ENCODE data around the gene MED27.

Gene MED27

GRCh38 chr9:132003896-132004295 lies 75.8 kb downstream of the MED27 start:
- no peaks in the 10 kb centered on the region for H3K9me3 ChIP-seq (ENCODE audit: control insufficient read depth, insufficient read depth, low read depth, low read length)
- no peaks in the 10 kb centered on the region for H3K36me3 ChIP-seq (ENCODE audit: control insufficient read depth in 2 of 2, insufficient read depth in 1 of 2, low read length in 2 of 2)
- H3K4me1 ChIP-seq (ENCODE audit: control insufficient read depth, insufficient read depth, low read length) = peaks cover 5% of the 10 kb centered on the region; the same call in 1 of the 2 replicates
- H3K27ac ChIP-seq (ENCODE audit: extremely low read depth, low read depth, low read length) = no peak overlapping the region
- TF ChIP-seq BCL11A (tag by site-specific recombination; IDR thresholded peaks at IDR 0.05; ENCODE audit: low read depth) = no peak
- no peak for TF ChIP-seq PBX3 (CRISPR knock-in tag; IDR thresholded peaks at IDR 0.05)
- TF ChIP-seq BCL6B (tag by site-specific recombination; IDR thresholded peaks at IDR 0.05) = no peak
- TF ChIP-seq, protein P1, sequence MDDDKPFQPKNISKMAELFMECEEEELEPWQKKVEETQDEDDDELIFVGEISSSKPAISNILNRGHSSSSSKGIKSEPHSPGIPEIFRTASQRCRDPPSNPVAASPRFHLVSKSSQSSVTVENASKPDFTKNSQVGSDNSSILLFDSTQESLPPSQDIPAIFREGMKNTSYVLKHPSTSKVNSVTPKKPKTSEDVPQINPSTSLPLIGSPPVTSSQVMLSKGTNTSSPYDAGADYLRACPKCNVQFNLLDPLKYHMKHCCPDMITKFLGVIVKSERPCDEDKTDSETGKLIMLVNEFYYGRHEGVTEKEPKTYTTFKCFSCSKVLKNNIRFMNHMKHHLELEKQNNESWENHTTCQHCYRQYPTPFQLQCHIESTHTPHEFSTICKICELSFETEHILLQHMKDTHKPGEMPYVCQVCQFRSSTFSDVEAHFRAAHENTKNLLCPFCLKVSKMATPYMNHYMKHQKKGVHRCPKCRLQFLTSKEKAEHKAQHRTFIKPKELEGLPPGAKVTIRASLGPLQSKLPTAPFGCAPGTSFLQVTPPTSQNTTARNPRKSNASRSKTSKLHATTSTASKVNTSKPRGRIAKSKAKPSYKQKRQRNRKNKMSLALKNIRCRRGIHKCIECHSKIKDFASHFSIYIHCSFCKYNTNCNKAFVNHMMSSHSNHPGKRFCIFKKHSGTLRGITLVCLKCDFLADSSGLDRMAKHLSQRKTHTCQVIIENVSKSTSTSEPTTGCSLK (tag by site-specific recombination; IDR thresholded peaks at IDR 0.05) = no peak
- no peak for TF ChIP-seq PRDM1 (tag by site-specific recombination; IDR thresholded peaks at IDR 0.05)
- ChIA-PET POLR2A (no interaction called here), CTCF (no interaction called here)
- no peak overlapping the region for H3K4me3 ChIP-seq (ENCODE audit: low read depth, low read length)

DNA sequence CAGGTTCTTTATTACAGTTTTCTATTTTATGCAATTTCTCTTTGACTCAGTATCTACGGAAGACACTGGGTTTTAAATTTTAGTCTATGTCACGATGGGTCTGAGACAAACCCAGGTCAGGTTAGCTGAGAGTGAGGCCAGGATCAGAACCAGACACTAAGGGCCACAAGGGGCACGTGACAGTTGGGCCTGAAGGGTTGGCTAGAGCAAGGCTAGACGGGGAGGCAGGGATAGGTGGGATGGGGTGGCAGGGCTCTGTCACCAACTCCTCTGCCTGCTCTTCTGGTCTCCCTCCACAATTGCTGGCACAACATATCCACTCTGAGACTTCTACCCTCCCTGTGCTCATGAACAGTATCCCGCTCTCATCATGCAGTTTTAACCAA lies 76.4 kb downstream of the MED27 start:
- TF ChIP-seq GFI1B (tag by site-specific recombination; IDR thresholded peaks at IDR 0.05) (no peak), SALL2 (tag by site-specific recombination; IDR thresholded peaks at IDR 0.05; ENCODE audit: borderline replicate concordance) (no peak), ZNF335 (tag by site-specific recombination; conservative IDR thresholded peaks at IDR 0.05) (no peak), OSR2 (tag by site-specific recombination; IDR thresholded peaks at IDR 0.05) (no peak)
- POLR2A ChIA-PET = interaction anchor here (0.6 to 0.7 kb wide), 2 partner anchors 104 to 169 kb away, joined by 5 to 6 read pairs; no protein-coding TSS in a partner anchor
- CTCF ChIA-PET = interaction anchor here (0.6 kb wide), 1 partner anchor 669 kb away, joined by 3 read pairs; no protein-coding TSS in a partner anchor
- H3K27ac ChIP-seq (ENCODE audit: extremely low read depth, low read depth, low read length) = no peak overlapping the region
- no peak overlapping the region for H3K4me3 ChIP-seq (ENCODE audit: low read depth, low read length)
- no peaks in the 10 kb centered on the region for H3K9me3 ChIP-seq (ENCODE audit: control insufficient read depth, insufficient read depth, low read depth, low read length)
- peaks cover 3% of the 10 kb centered on the region; the same call in 1 of the 2 replicates for H3K4me1 ChIP-seq (ENCODE audit: control insufficient read depth, insufficient read depth, low read length)
- no peaks in the 10 kb centered on the region for H3K36me3 ChIP-seq (ENCODE audit: control insufficient read depth in 2 of 2, insufficient read depth in 1 of 2, low read length in 2 of 2)

DNA sequence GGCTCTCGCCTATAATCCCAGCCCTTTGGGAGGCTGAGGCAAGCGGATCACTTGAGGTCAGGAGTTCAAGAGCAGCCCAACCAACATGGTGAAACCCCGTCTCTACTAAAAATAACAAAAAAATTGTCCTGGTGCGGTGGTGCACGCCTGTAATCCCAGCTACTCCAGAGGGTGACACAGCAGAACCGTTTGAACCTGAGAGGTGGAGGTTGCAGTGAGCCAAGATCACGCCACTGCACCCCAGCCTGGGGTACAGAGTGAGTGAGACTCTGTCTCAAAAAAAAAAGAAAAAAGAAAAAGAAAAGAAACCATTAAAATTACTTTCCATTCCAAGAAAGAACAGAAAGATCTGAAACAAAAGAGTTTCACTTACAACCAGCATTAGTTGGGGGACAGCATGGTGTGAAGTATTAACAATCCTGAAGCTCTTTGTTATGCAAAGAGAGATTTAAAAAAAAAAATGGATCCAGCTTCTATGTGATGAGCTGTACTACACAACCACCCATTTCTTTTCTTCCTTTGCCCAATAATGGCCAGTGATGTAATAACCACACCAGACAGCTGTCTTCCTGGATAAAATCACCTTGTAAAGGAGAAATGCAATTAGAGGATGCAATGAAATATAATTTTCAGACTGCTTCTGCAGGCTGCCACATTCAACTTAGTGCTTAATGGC lies 76.9 kb downstream of the MED27 start:
- H3K27ac ChIP-seq (ENCODE audit: extremely low read depth, low read depth, low read length) = no peak overlapping the region
- H3K4me1 ChIP-seq (ENCODE audit: control insufficient read depth, insufficient read depth, low read length) = no peaks in the 10 kb centered on the region
- H3K36me3 ChIP-seq (ENCODE audit: control insufficient read depth in 2 of 2, insufficient read depth in 1 of 2, low read length in 2 of 2) = no peaks in the 10 kb centered on the region
- H3K4me3 ChIP-seq (ENCODE audit: low read depth, low read length) = no peak overlapping the region
- ChIA-PET POLR2A (interaction anchor here (0.6 to 0.7 kb wide), 2 partner anchors 104 to 168 kb away, joined by 5 to 6 read pairs; no protein-coding TSS in a partner anchor), CTCF (interaction anchor here (0.6 to 1.2 kb wide), 3 partner anchors 10 to 669 kb away, joined by 3 to 4 read pairs (median 3); no protein-coding TSS in a partner anchor)
- TF ChIP-seq ZNF660 (tag by site-specific recombination; IDR thresholded peaks at IDR 0.05) = no peak
- no peak for TF ChIP-seq ZNF132 (tag by site-specific recombination; IDR thresholded peaks at IDR 0.05; ENCODE audit: borderline replicate concordance)
- TF ChIP-seq, protein P2, sequence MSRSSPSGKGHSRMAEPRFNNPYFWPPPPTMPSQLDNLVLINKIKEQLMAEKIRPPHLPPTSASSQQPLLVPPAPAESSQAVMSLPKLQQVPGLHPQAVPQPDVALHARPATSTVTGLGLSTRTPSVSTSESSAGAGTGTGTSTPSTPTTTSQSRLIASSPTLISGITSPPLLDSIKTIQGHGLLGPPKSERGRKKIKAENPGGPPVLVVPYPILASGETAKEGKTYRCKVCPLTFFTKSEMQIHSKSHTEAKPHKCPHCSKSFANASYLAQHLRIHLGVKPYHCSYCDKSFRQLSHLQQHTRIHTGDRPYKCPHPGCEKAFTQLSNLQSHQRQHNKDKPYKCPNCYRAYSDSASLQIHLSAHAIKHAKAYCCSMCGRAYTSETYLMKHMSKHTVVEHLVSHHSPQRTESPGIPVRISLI (tag by site-specific recombination; IDR thresholded peaks at IDR 0.05) = 0 out of 2 replicates have a peak, but pooled peaks have one; percentile 50
- TF ChIP-seq PATZ1 (tag by site-specific recombination; IDR thresholded peaks at IDR 0.05) = no peak
- TF ChIP-seq YY2 (tag by site-specific recombination; IDR thresholded peaks at IDR 0.05) = no peak
- no peak for TF ChIP-seq ZNF324 (tag by site-specific recombination; IDR thresholded peaks at IDR 0.05)
- TF ChIP-seq TSHZ1 (tag by site-specific recombination; IDR thresholded peaks at IDR 0.05; ENCODE audit: borderline replicate concordance) = no peak
- TF ChIP-seq ZNF473 (tag by site-specific recombination; IDR thresholded peaks at IDR 0.05) = no peak
- no peaks in the 10 kb centered on the region for H3K9me3 ChIP-seq (ENCODE audit: control insufficient read depth, insufficient read depth, low read depth, low read length)

All from HEK293 (cell line).